ENCODE data around the gene TNFRSF8.

The TNFRSF8 gene

GRCh38 chr1:12159816-12160215, 96.7 kb downstream of the TNFRSF8 start:
- no peak for DNase-seq (ENCODE audit: low read depth)

GRCh38 chr1:12161324-12161661, 98.2 kb downstream of the TNFRSF8 start:
- no peak for DNase-seq (ENCODE audit: low read depth)

- DNase-seq (ENCODE audit: low read depth) = peak; percentile 68
Measured at GRCh38 chr1:12161662-12162458, 98.8 kb downstream of the TNFRSF8 start.

- no peak for DNase-seq (ENCODE audit: low read depth)
Measured at GRCh38 chr1:12162459-12163137, 99.5 kb downstream of the TNFRSF8 start.

- no peak for DNase-seq (ENCODE audit: low read depth)
Measured at GRCh38 chr1:12163210-12163609, 100.1 kb downstream of the TNFRSF8 start.

- no peak for DNase-seq (ENCODE audit: low read depth)
Measured at GRCh38 chr1:12164210-12164609, 101.1 kb downstream of the TNFRSF8 start.

- no peak for DNase-seq (ENCODE audit: low read depth)
Measured at GRCh38 chr1:12165342-12165741, 102.2 kb downstream of the TNFRSF8 start.

- DNase-seq (ENCODE audit: low read depth) = peak; percentile 59
Measured at GRCh38 chr1:12166834-12167492, 103.9 kb downstream of the TNFRSF8 start, which contains the start of gene TNFRSF1B. Gene TNFRSF1B (plus strand): TSS chr1:12166991. CDS start chr1:12167092, 101 bp downstream.

- no peak for DNase-seq (ENCODE audit: low read depth)
Measured at GRCh38 chr1:12167493-12168429, 104.7 kb downstream of the TNFRSF8 start.

GRCh38 chr1:12168451-12169160, 105.5 kb downstream of the TNFRSF8 start:
- no peak for DNase-seq (ENCODE audit: low read depth)

- DNase-seq (ENCODE audit: low read depth) = no peak
Measured at GRCh38 chr1:12169442-12170135, 106.5 kb downstream of the TNFRSF8 start.

GRCh38 chr1:12170263-12170671, 107.2 kb downstream of the TNFRSF8 start:
- no peak for DNase-seq (ENCODE audit: low read depth)

- DNase-seq (ENCODE audit: low read depth) = no peak
Measured at GRCh38 chr1:12171206-12172041, 108.3 kb downstream of the TNFRSF8 start.

- no peak for DNase-seq (ENCODE audit: low read depth)
Measured at GRCh38 chr1:12172042-12172851, 109.1 kb downstream of the TNFRSF8 start.

- DNase-seq (ENCODE audit: low read depth) = no peak
Measured at GRCh38 chr1:12173041-12173509, 110.0 kb downstream of the TNFRSF8 start.

- peak; percentile 84 for DNase-seq (ENCODE audit: low read depth)
Measured at GRCh38 chr1:12173631-12174121, 110.6 kb downstream of the TNFRSF8 start.

GRCh38 chr1:12174924-12175810, 112.1 kb downstream of the TNFRSF8 start:
- no peak for DNase-seq (ENCODE audit: low read depth)
